Activated CD4-positive, alpha-beta T cell treated with anti-CD3 and anti-CD28 coated beads, Interleukin-2, amount 10 ng/mL, durations not matched to agents 7 days and 5 days (primary cell): ENCODE data around the gene ACSBG1. TPM values are rescaled to one million over a fixed set of nuclear protein-coding genes. Genes with fewer than 3 reads are reported as not detected.

Experiments
- CTCF ChIA-PET: fragments of 350-600 bp; sonication (Branson Sonifier 250); formaldehyde crosslinking; loops from one replicate; lab custom pipeline; 2021; ENCODE audit warnings: antibody characterized with exemption; lab: Charles Lee
- POLR2A ChIA-PET: fragments of 350-600 bp; sonication (Branson Sonifier 250); formaldehyde crosslinking; loops from one replicate; lab custom pipeline; 2021; ENCODE audit warnings: antibody characterized with exemption; lab: Charles Lee
- DNase-seq: peaks from one replicate; pipeline ENCODE4 v3.0.0-alpha.2; 2020
- H3K27ac Mint-ChIP-seq: one replicate; pipeline ENCODE4 v1.8.0; 2021; ENCODE audit warnings: mild to moderate bottlenecking, moderate library complexity, mixed read lengths
- H3K27me3 Mint-ChIP-seq: one replicate; pipeline ENCODE4 v1.8.0; 2021; ENCODE audit warnings: mixed read lengths
- H3K36me3 Mint-ChIP-seq: one replicate; pipeline ENCODE4 v1.8.0; 2021; ENCODE audit warnings: low read depth, mixed read lengths
- H3K4me1 Mint-ChIP-seq: one replicate; pipeline ENCODE4 v1.8.0; 2021; ENCODE audit warnings: mixed read lengths
- H3K4me3 Mint-ChIP-seq: one replicate; pipeline ENCODE4 v1.8.0; 2021; ENCODE audit warnings: mild to moderate bottlenecking, moderate library complexity, mixed read lengths
- H3K9me3 Mint-ChIP-seq: one replicate; pipeline ENCODE4 v1.8.0; 2021; ENCODE audit warnings: mixed read lengths
- total RNA-seq, 2 experiments: library from RNA; stranded (reverse); gene quantifications; one replicate each; pipeline ENCODE4 v1.2.3, GENCODE V29; 2021

The ACSBG1 gene
- total RNA-seq, 2 experiments from 2014 or later = not detected

DNA sequence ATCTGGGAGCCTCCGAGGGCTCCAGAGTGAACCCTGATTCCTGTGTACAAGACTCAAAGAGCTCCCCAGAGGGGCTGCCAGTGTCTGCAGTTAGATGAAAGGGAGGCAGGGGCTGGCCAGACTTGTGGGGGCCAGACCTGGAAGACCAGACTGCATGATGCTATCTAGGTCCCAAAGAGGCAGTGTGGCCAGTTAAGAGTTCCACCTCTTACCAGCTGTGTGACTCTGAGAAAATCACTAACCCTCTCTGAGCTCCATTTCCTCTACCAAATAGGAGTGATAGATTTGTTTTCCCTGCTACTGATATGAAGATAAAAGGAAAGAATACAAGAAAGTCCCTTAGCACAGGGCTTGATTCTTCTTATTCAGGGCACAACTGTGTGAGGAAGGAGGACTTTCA, 29.0 kb downstream of the ACSBG1 start:
- peaks cover 2% of the 10 kb centered on the region for H3K27me3 Mint-ChIP-seq
- no peaks in the 10 kb centered on the region for H3K9me3 Mint-ChIP-seq
- peak; percentile 0 for DNase-seq
- no peaks in the 10 kb centered on the region for H3K36me3 Mint-ChIP-seq
- no peak overlapping the region for H3K4me3 Mint-ChIP-seq
- no peak overlapping the region for H3K27ac Mint-ChIP-seq
- ChIA-PET CTCF (interaction anchor here (0.5 to 2.8 kb wide), 10 partner anchors 10 to 295 kb away, joined by 3 to 12 read pairs (median 3); partner anchors contain the start of gene CIB2), POLR2A (no interaction called here)
- no peaks in the 10 kb centered on the region for H3K4me1 Mint-ChIP-seq

DNA sequence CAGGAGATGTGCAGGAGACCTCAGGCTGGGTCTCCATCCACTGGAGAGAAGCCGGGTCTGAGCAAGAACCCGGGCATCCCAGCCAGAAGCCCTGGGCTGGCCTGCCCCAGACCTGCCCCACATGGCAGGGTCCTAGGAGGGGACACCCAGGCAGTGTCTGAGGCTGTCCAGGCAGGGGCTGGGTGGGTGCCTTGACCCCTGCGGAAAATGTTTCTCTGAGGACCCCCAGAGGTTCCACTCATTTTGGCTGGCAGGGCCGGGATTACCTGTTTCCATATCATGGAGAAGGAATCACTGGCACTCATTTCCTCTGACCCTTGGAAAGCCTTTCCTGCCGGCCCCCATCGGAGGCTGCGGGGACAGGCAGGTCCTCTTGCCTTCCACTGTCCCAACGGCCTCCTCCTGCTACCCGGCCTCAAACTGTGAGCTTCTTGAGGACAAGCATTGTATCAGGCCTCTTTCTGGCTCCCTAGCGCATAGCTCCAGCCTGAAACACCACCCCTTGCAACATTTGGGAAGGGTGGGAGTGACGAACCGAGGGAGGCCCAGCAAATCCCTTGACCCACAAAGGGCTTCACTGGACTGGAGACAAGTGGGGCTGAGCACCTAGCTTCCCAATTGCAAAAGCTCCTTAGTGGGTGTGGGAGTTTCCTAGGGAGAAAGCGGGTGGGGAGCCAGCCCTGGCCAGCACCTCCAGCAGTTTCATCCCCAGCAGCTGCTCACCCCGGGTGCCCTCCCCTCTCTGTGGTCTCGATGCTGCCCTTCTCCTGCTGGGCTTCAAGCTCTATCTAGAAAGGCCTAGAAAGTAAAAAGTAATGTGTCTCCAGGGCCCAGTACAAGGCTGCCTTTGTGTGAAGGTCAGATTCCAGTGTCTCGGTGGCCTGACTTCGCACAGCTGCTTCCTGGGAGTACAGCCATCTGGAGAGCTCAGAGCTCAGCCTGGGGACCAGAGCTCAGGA, 29.7 kb downstream of the ACSBG1 start:
- H3K9me3 Mint-ChIP-seq = no peaks in the 10 kb centered on the region
- no peak overlapping the region for H3K4me3 Mint-ChIP-seq
- ChIA-PET CTCF (interaction anchor here (0.5 to 2.8 kb wide), 10 partner anchors 9 to 294 kb away, joined by 3 to 12 read pairs (median 3); partner anchors contain the start of gene CIB2), POLR2A (no interaction called here)
- no peak overlapping the region for H3K27ac Mint-ChIP-seq
- no peaks in the 10 kb centered on the region for H3K4me1 Mint-ChIP-seq
- DNase-seq = peak; percentile 3
- H3K36me3 Mint-ChIP-seq = no peaks in the 10 kb centered on the region
- H3K27me3 Mint-ChIP-seq = peaks cover 2% of the 10 kb centered on the region

DNA sequence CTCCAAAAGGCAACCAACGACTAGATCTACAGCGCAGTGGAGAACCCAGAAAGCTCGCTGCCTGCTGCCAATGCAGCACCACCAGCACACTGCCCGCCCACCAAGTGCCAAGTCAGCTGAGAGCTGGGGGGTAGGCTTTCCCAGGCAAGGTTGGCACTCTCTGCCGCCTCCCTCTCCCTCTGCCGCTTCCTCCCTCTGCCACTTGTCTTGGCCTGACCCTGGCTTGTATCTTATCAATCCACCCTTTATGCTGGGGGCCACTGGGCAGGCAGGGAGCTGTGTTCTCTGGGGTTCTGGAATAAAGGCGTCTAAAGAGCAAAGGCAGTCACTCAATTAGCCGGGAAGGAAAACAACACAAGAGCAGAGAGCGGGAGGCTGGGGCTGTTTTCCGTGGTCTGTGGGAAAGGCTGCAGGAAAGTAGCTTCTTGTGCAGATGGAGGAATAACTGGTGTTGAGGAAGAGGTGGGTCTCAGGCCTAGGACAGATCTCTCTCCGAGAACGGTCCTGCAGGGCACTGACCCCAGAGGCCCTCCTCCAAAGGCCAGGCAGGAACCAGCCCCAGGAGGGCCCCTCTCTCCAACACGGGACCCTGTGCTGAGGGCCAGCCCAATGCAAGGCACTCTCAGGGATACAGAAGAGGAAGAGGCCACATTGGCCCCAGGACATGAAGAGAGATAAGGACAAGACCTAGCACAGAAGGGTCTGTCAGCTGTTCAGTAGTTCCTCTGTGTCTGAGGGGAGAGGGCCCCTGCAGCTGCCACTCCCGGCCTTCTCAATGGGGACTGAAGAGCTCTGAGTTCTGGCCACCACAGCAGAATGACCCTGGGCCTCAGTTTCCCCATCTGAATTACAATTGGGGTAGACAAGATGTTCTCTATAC, 30.8 kb downstream of the ACSBG1 start:
- CTCF ChIA-PET = interaction anchor here (0.6 to 3.1 kb wide), 5 partner anchors 11 to 293 kb away, joined by 3 to 10 read pairs (median 6); partner anchors contain the start of gene CIB2
- no peaks in the 10 kb centered on the region for H3K9me3 Mint-ChIP-seq
- DNase-seq = peak; percentile 3
- no peak overlapping the region for H3K27ac Mint-ChIP-seq
- peaks cover 2% of the 10 kb centered on the region for H3K27me3 Mint-ChIP-seq
- no peak overlapping the region for H3K4me3 Mint-ChIP-seq
- H3K36me3 Mint-ChIP-seq = no peaks in the 10 kb centered on the region
- no peaks in the 10 kb centered on the region for H3K4me1 Mint-ChIP-seq
- POLR2A ChIA-PET = no interaction called here

DNA sequence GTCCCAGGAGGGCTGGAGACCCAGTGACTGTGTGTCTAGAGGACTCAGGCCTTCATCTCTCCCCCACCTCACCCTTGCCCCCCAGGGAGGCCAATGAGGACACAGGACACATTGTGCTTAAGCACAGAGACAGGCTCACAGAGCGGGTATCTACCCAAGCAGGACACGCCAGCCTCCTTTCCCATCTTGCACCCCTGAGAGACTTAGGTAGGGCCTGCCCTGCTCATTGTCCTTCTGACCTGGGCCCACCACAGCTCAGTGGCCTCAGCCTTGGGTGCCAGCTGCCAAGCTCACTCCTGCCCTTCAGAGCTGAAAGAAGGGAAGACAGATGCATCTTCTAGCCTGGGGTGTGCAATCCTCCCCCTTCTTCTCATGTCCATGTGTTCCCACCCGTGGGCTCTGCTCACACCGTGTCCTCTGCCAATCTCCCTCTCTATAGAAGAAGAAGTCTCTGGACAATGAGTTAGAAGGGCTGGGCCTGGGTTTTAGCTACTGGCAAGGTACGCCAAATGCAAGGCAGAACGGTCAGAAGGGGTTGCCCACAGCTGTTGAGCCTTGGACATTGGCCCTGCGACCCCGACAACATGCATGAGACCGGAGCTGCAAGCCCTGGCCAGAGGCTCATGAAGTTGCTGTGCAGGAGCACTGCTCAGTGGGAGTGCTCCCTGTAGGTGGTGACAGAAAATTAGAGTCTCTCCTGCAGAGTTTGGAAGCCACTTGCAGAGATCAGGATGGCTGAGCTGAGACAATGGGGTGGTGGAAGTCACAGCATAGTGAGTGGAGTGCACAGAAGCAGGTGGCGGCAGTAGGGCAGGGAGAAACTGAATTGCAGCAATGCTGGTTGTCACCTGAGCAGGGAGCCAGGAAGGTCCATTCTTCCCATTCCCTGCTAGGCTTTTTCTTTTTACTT, 32.8 kb downstream of the ACSBG1 start:
- H3K27ac Mint-ChIP-seq = no peak overlapping the region
- POLR2A ChIA-PET = no interaction called here
- H3K36me3 Mint-ChIP-seq = no peaks in the 10 kb centered on the region
- no peaks in the 10 kb centered on the region for H3K4me1 Mint-ChIP-seq
- CTCF ChIA-PET = interaction anchor here (2.5 to 3.1 kb wide), 2 partner anchors 9 to 71 kb away, joined by 8 to 10 read pairs; partner anchors contain the start of gene CIB2
- H3K4me3 Mint-ChIP-seq = no peak overlapping the region
- DNase-seq = peak; percentile 4
- H3K9me3 Mint-ChIP-seq = no peaks in the 10 kb centered on the region
- peaks cover 2% of the 10 kb centered on the region for H3K27me3 Mint-ChIP-seq

DNA sequence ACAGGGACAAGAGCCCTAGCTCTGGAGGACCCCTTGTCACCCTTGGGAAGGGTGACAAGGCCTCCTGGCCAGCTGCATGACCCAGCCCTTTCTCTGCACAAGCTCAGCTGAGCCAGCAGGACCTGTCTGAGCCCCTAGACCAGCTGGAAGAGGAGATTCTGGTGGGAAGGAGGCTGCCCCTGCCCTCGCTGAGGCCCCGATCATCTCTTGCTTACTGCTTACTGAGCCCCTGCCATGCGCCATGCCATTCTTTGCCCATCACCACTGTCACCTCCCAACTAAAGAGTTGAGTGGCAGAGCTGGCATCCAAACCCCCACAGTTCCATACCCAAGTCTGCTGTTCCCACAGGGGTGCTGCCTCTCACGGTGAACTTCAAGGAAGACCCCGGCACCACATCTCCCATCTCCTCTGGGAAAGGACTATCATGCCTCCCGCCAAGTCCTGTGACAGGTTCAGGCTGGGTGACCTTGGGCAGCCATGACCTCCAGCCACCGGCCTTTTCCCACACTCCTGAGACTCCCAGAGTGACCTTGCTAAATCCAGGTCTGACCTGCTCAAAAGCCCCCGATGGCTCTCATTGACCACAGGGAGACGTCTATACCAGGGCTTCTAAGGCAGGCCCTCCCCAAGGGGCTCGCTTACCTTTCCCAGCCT, 34.0 kb downstream of the ACSBG1 start:
- Mint-ChIP-seq H3K9me3 (no peaks in the 10 kb centered on the region), H3K36me3 (no peaks in the 10 kb centered on the region), H3K4me1 (no peaks in the 10 kb centered on the region), H3K27ac (no peak overlapping the region), H3K27me3 (peaks cover 2% of the 10 kb centered on the region), H3K4me3 (no peak overlapping the region)
- ChIA-PET POLR2A (no interaction called here), CTCF (interaction anchor here (3.1 kb wide), 1 partner anchor 69 kb away, joined by 10 read pairs; the partner anchor contains the start of gene CIB2)
- peak; percentile 4 for DNase-seq

GRCh38 chr15:78197632-78198031, 36.7 kb downstream of the ACSBG1 start:
- peaks cover 2% of the 10 kb centered on the region for H3K27me3 Mint-ChIP-seq
- POLR2A ChIA-PET = no interaction called here
- no peaks in the 10 kb centered on the region for H3K9me3 Mint-ChIP-seq
- H3K36me3 Mint-ChIP-seq = no peaks in the 10 kb centered on the region
- H3K27ac Mint-ChIP-seq = no peak overlapping the region
- H3K4me1 Mint-ChIP-seq = no peaks in the 10 kb centered on the region
- CTCF ChIA-PET = interaction anchor here (1.4 kb wide), 1 partner anchor 22 kb away, joined by 6 read pairs; no protein-coding TSS in a partner anchor
- no peak overlapping the region for H3K4me3 Mint-ChIP-seq
- no peak for DNase-seq

- H3K9me3 Mint-ChIP-seq = no peaks in the 10 kb centered on the region
- ChIA-PET POLR2A (interaction anchor here (1.0 kb wide), 1 partner anchor 35 kb away, joined by 4 read pairs; no protein-coding TSS in a partner anchor), CTCF (interaction anchor here (0.6 to 5.0 kb wide), 36 partner anchors 10 to 237 kb away, joined by 3 to 16 read pairs (median 5); partner anchors contain the start of gene CIB2)
- no peak overlapping the region for H3K27ac Mint-ChIP-seq
- H3K4me3 Mint-ChIP-seq = no peak overlapping the region
- peaks cover 6% of the 10 kb centered on the region for H3K27me3 Mint-ChIP-seq
- H3K36me3 Mint-ChIP-seq = no peaks in the 10 kb centered on the region
- H3K4me1 Mint-ChIP-seq = no peaks in the 10 kb centered on the region
- peak; percentile 50 for DNase-seq
Observed at GRCh38 chr15:78195735-78196201, 38.6 kb downstream of the ACSBG1 start.

- no peak for DNase-seq
- peaks cover 2% of the 10 kb centered on the region for H3K9me3 Mint-ChIP-seq
- H3K27me3 Mint-ChIP-seq = peaks cover 9% of the 10 kb centered on the region
- H3K36me3 Mint-ChIP-seq = no peaks in the 10 kb centered on the region
- ChIA-PET CTCF (interaction anchor here (1.2 to 5.0 kb wide), 9 partner anchors 10 to 86 kb away, joined by 3 to 16 read pairs (median 8); partner anchors contain the start of gene CIB2), POLR2A (interaction anchor here (0.6 kb wide), 1 partner anchor 392 kb away, joined by 4 read pairs; no protein-coding TSS in a partner anchor)
- H3K27ac Mint-ChIP-seq = no peak overlapping the region
- H3K4me1 Mint-ChIP-seq = no peaks in the 10 kb centered on the region
- H3K4me3 Mint-ChIP-seq = no peak overlapping the region
Observed at GRCh38 chr15:78194568-78194925, 39.8 kb downstream of the ACSBG1 start.

DNA sequence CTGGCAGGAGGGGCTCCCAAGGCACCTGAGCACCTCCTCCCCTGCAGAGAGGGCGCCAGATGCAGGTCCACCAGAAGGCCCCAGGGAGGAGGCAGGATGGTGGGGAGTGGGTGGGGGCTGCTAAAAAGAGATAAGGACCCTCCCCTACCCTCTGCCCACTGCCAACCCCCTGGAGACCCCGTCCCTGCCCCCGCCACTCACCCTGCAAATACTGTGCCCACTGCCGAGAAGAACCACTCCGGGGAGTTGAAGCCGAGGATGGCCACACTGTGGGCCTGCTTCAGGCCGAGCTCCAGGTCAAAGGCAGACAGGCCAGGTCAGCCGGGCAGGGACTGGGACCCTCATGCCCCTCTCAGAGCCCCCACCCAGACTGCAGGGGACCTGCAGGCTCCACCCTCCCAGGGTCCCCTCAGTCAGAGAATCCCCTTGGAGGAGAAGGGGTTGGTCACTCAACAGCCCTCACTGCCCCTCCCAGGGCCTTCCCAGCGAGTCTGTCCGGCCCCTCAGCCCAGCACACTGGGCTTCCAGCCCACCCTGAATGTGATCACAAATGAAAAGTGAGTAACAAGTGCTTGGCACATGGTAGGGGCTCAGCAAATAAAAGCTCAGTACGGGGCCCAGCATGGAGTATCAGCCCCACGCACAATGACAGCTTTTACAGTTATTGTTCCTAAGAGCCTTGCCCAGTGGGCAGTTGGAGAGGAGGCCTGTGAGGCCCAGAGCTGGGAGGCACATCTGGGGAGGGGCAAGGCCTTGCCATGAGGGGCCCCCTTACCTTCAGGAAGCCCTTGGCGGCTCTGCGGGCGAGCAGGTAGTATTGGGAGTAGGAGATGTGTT, 40.4 kb downstream of the ACSBG1 start:
- Mint-ChIP-seq H3K4me1 (no peaks in the 10 kb centered on the region), H3K27me3 (peaks cover 11% of the 10 kb centered on the region), H3K4me3 (no peak overlapping the region), H3K9me3 (peaks cover 2% of the 10 kb centered on the region), H3K36me3 (no peaks in the 10 kb centered on the region), H3K27ac (no peak overlapping the region)
- POLR2A ChIA-PET = no interaction called here
- DNase-seq = no peak
- CTCF ChIA-PET = interaction anchor here (0.8 to 5.0 kb wide), 6 partner anchors 9 to 81 kb away, joined by 3 to 16 read pairs (median 8); partner anchors contain the start of gene CIB2

DNA sequence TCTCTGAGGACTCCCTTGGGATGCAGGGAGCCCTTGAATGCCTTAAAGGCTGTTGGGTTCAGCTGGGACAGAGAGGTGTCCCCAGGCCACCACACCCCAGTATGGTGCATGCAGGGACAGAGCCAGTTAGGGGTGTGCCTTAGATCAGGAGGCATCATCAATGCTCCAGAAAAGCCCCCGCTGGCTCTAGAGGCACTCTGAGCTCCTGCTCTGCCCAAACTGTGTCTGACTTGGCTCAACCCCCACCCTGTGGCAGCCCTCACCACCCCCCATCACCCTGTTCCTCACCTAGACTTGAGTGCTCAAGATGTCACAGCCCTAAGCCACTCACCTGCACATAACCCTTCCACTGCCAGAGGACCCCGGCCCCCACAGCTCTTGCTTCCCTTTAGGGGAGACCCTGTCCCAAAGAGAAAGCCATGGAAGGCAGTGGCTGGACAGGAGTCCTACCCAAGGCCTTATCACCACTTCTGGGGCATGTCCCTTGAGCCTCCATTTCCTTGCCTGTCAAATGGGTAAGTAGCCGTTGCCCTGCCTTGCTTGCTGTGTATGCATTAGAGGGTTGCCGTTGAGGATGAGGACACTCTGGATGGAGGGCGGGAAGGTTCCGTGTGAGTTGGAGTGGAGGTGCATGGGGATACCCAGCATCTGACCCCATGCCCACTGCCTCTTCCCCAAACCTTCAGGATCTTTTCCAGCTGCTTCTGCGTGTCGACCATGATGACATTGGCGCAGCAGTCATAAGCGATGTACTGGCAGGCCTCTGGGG, 41.4 kb downstream of the ACSBG1 start:
- no peak for DNase-seq
- Mint-ChIP-seq H3K4me3 (no peak overlapping the region), H3K27ac (no peak overlapping the region), H3K36me3 (no peaks in the 10 kb centered on the region), H3K9me3 (peaks cover 2% of the 10 kb centered on the region), H3K27me3 (peaks cover 11% of the 10 kb centered on the region), H3K4me1 (no peaks in the 10 kb centered on the region)
- ChIA-PET CTCF (interaction anchor here (0.8 to 5.0 kb wide), 3 partner anchors 10 to 65 kb away, joined by 3 to 13 read pairs (median 8); no protein-coding TSS in a partner anchor), POLR2A (no interaction called here)
